ENCODE results near the gene TADA3.

TADA3 gene

GRCh38 chr3:9809615-9810432 is 17.6 kb upstream of the TADA3 start, which contains the start of gene TTLL3:
TTLL3 (plus strand) TSS chr3:9810262; CDS start chr3:9810662, 400 bp downstream.
- peak; percentile 20 to 34 for DNase-seq

GRCh38 chr3:9809239-9809614 is 17.0 kb upstream of the TADA3 start:
- DNase-seq: no peak

- DNase-seq: peak; percentile 12 to 20
These were observed 16.2 kb upstream of the TADA3 start for GRCh38 chr3:9808345-9809037.

- DNase-seq: no peak
These were observed 15.7 kb upstream of the TADA3 start for GRCh38 chr3:9807981-9808344.

GRCh38 chr3:9806688-9807589 is 14.7 kb upstream of the TADA3 start:
- DNase-seq: no peak

- no peak for DNase-seq
These were observed 13.9 kb upstream of the TADA3 start for GRCh38 chr3:9806137-9806536.

- no peak for DNase-seq
These were observed 12.7 kb upstream of the TADA3 start for GRCh38 chr3:9804996-9805395.

GRCh38 chr3:9803494-9803893 is 11.2 kb upstream of the TADA3 start:
- no peak for DNase-seq

GRCh38 chr3:9800529-9800928 is 8.3 kb upstream of the TADA3 start:
- DNase-seq: no peak

- no peak for DNase-seq
These were observed 5.1 kb upstream of the TADA3 start for GRCh38 chr3:9797196-9797945.

- DNase-seq: no peak
These were observed 2.9 kb upstream of the TADA3 start for GRCh38 chr3:9795207-9795606.

- DNase-seq: no peak
These were observed 2.1 kb upstream of the TADA3 start for GRCh38 chr3:9794400-9794799.

GRCh38 chr3:9793161-9793781 is 998 bp upstream of the TADA3 start:
- no peak for DNase-seq

- no peak for DNase-seq
These were observed 376 bp downstream of the TADA3 start for GRCh38 chr3:9791790-9792404.

- DNase-seq: no peak
These were observed 1.1 kb downstream of the TADA3 start for GRCh38 chr3:9791127-9791526.

- DNase-seq: no peak
These were observed 4.6 kb downstream of the TADA3 start for GRCh38 chr3:9787714-9788113.

- no peak for DNase-seq
These were observed 5.2 kb downstream of the TADA3 start for GRCh38 chr3:9786825-9787669.

- no peak for DNase-seq
These were observed 6.0 kb downstream of the TADA3 start for GRCh38 chr3:9786209-9786739.

- DNase-seq: no peak
These were observed 6.7 kb downstream of the TADA3 start for GRCh38 chr3:9785602-9786001.

GRCh38 chr3:9784965-9785364 is 7.3 kb downstream of the TADA3 start:
- no peak for DNase-seq
